ENCODE data around the gene DDX23. TPM values are rescaled to one million over a fixed set of nuclear protein-coding genes. Genes with fewer than 3 reads are reported as not detected.
"Not testable (repeated sequence)": the region's sequence is repeated elsewhere in the genome, so short reads cannot be mapped to it uniquely, and the experiment has no call there.

DDX23 gene
- total RNA-seq = 48.8 TPM

DNA sequence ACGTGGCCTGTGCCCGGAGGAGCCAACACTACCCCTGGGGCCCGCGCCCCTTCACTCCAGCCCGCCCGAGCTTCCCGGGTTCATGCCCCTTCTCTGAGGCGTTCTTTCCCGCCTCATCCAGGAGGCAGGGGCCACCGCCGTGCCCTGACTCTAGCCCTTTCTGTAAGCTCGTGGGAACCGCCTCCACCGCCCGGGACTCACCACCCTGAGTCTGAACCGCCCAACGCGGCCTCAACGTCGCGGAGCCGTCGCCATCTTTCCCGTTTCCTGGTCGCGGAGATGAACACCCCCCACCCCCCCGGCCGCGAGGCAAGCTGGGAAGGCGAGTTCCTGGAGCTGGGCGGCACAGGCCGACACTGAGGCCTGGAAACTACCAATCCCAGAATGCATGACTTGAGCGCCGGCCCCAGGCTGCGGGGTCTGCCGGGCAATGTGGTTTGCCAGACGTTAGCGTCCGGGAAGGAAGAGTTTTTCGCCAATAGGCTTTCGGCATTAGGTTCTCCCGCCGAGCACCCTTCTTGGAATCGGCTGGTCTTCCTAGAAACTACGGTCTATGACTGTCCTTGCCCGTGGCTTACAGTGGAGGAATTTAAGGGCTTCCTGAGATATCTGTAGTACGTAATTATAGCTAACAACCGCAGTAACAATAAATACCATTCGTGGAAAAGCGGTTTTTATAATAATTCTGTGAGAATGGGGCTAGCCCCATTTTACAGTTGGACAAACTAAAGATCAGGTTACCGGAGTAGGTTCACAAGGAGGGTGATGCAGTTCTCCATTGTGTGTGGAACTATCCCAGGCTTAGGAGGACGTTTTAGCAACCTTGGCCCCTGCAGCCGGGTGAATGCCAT lies at the start of gene DDX23:
DDX23 (minus strand) TSS at position 281 of the 851 bp plus-strand sequence. CDS start 6,381 bp downstream, outside the sequence.
- DNase-seq = peak; percentile 96

DNA sequence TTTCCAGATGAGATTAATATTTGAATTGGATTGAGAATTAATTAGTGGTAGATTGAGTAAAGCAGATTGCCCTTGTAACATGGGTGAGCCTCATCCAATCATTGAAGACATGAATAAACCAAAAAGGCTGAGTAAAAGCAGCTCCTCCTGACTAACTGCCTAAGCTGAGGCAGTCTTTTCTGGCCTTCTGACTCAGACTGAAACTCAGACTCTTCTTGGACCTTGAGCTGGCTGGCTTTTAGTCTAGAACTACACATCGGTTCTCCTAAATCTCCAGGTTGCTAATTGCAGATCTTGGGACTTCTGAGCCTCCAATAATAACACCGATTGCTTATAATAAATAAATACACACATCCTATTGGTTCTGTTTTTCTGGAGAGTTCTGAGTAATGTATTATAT lies 49.3 kb upstream of the DDX23 start:
- no peak for DNase-seq

DNA sequence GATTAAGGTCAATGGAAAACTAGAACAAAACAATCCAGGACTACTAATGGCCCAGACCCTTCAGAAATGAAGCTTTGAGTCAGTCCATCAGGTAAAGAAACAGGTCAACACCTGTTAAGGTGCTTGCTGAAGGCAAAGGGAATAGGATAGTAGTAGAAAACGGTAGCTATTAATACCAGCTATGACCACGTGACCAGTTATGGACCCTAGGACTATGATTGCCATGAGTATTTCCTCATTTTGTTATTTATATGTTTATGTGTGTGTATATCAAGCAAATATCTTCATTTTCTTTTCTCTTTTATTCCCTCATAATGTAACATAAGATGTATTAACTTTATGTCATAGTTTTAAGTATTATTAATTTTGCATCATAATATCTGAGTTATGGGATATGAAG lies 47.7 kb upstream of the DDX23 start:
- no peak for DNase-seq

DNA sequence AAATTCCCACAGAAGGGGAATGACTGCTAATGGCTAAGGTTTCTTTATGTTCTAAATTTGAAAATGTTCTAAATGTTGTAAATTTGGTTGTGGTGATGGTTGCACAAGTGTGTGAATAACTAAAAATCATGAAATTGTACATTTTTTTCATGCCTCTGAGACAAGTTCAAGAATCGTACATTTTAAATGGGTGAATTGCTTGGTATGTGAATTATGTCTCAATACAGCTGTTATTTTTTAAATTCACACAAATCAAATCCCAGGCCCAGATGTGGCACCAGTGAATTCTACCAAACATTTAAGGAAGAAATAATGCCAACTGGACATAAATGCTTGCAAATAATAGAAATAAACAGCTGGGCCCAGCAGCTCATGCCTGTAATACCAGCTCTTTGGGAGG lies 42.3 kb upstream of the DDX23 start:
- DNase-seq = no peak

DNA sequence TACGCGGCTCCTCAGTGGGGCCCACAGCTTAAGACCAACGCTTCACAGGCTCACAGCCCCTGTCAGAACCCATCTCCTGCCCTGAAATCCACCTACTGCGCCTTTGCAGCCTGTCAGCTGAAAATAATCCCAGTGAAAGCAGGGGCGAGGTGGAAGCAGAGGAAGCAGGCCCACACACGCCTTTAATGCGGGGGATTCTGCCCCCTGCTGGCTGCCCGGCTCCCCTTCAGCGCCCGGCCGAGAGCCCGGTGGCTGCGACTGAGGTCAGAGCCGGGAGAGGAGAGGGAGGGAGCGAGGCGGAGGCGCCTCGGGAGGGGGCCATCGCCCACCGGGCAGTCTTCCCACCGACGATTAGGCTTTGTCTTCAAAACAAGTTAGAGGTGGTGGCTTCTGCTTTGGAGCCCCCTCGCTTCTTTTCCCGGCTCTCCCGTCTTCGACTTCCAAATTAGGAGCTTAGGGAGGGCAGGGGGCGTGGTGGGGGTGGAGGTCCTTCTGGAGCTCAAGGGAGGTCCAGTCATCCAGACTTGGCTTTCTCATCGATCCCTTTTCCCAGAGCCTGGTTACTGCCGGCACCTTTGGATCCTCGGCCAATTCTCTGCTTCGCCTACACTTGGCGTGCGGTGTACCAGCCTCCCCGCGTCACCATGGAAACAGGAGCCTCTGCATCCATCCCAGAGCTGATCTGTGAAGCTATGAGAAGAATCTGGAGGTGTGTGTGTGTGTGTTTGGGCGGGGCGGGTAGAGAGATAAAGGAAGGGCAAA lies 38.9 kb upstream of the DDX23 start:
- DNase-seq = peak; percentile 85

DNA sequence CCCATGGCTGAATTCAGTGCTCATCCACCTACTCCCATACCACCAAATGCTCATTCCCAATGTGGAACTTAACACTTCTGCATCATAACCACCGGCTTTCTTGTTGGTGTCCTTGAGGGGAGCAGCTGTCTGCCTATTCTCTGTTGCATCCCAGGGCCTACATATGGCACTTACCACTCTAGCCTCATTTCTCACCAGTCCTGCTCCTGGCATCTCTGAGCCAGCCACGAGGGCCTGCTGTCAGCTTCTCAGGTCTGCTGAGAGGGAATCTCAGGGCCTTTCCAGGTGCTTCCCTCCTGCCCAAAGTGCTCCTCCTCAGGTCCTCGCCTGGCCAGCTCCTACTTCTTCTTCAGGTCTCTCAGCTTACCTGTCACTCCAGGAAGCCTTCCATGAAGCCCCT lies 37.7 kb upstream of the DDX23 start:
- peak; percentile 47 for DNase-seq

DNA sequence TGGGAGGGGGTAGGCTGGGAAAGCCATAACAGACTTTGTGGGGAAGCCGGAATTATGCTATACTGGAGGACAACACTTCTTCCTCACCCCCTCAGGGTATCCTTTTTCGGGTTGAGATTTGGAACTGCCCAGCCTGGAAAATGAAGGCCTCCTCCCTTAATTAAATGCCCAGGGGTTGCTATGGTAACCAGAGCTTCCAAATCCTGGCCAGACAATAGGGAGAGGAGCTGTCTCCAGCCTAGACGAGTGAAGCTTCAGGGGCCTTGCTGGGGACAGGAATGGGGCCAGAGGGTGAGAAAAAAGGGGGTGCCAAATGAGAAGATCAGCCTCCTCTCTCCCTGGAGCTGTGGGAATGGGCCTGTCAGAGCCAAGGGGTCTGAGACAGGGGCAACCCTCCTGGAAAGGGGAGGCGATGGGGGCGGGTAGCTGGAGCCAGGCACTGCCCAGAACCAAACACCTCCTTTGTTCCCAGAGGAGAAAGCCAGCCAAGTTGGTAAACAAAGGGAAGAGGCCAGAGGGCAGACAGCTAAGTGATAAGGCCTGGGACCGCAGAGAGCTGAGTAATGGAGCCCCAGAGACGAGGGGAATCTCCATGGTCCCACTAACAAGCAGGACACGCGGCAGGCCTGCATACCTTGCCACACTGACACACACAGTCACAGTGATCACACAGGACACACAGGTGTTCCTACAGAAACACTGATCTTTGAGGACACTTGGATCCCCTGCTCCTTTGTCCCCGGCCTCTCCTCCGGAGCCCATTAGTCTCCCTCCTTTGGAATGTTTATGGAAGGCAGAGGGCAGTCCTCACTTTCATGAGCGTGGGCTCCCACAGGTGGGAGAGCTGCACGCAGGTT lies 31.6 kb upstream of the DDX23 start:
- DNase-seq = peak; percentile 37

DNA sequence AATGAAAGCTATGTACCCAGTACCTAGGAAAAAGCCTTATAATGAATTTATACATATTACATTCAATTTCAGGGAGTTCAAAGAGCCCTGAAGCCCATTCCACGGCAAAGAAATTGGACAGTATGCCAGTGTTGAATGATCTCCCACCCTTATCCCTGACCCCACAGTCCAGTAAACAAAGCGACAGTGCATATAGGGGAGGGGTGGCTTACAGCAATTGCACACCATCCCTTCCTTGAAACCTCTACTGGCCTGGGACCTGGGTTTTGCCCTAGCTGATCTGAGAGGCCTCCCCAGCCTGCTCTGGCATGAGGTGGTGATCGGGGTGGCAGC lies 31.0 kb upstream of the DDX23 start:
- DNase-seq = no peak

DNA sequence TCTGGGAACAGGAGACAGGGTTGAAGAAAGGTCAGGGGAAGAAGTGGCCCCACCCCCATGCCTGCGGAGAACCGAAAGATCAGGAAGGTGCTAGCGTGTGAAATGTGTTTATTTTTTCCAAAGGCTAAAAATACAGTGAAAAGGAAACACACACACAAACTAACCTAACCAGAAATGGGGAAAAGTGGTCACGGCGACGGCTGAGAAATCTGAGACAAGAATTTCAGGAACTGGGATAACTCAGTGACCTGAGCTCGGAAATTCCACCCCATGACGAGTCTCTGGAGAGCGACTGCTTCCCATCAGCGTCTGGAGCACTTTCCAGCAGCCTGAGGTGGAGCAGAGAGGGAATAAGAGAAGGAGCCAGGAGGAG lies 30.3 kb upstream of the DDX23 start:
- DNase-seq = no peak

DNA sequence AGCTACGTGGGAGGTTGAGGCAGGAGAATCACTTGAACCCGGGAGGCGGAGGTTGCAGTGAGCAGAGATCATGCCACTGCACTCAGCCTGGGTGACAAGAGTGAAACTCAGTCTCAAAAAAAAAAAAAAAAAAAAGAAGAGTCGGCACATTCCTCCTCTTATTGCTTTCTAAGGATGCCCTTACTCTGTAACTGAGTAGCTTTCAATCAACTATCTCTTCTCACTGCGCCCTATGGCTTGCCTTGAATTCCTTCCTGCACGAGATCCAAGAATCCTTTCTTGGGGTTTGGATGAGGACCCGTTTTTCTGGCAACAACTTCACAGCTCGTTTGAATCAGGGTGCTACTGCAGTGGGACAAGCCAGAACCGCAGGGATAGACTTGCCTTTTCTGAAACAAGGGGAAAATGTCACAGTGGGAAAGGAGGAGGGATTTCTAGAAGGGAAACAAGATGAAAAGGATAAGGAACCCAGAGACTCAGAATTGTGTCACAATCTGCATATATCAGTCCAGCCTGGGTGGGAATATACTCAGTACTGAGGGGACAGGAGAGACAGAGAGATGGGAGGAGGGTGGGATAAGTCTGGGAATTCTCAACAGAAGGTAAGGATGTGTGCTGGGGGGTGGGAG lies 29.8 kb upstream of the DDX23 start:
- no peak for DNase-seq

DNA sequence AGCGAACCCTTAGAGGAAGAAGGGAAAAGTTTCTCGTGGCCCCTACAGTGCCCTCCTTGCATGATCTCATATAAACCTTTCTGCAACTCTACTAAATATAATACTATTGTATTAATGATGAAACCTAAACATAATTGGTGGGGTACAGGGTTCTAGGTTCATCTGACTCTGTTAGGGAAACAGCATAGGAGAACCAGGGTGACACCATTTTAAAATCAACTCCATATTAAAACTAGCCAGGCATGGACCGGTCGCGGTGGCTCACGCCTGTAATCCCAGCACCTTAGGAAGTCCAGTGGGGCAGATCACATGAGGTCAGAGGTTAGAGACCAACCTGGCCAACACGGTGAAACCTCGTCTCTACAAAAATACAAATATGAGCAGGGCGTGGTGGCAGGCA lies 28.7 kb upstream of the DDX23 start:
- no peak for DNase-seq

DNA sequence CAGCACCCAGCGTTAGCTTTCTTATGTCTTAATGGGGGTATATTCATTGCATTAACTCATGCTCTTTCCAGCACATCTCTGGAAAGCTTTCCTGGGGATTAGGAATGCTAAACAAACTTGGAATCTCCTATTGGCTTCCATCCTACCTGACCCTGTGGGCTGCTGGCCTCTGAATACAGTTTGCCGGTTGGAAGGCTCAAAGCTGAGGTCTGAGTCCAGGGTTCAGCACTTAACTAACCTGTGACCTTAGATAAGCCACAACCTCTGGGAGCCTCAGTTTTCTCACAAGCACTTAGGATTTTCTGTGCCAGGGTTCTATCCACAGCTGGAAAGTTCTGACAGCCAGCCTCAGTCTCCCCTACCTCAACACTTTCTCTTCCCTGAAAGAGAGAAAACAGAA lies 26.6 kb upstream of the DDX23 start:
- DNase-seq = no peak

DNA sequence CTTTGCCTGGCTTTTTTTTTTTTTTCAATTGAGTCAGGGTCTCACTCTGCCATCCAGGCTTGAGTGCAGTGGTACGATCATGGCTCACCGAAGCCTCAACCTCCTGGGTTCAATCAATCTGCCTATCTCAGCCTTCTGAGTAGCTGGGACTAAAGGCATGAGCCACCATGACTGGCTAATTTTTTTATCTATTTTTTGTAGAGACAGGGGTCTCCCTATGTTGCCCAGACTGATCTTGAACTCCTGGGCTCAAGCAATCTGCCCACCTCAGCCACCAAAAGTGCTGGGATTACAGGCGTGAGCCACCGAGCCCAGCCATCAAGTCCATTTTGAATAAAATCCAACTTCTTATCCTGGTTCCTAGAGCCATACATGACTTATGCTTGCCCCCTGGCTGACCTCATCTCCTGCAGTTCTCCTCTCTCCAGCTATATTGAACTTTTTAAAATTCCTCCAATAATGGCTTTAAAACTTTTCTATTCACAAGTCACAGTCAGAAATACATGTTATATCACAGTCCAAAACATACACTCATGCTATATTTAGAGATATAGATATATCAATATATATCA lies 24.1 kb upstream of the DDX23 start:
- DNase-seq = no peak

DNA sequence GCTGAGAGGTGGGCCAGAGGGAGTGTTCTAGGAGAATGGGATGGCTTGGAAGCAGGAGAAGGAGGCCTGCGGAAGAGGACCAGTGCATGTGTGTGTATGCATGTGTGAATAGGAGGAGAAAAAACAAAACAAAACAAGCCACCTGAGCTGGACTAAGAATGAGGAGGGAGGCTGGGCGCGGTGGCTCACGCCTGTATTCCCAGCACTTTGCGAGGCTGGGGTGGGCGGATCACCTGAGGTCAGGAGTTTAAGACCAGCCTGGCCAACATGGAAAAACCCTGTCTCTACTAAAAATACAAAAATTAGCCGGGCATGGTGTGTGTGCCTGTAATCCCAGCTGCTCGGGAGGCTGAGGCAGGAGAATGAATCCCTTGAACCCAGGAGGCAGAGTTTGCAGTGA lies 21.6 kb upstream of the DDX23 start:
- DNase-seq = not testable (repeated sequence)

DNA sequence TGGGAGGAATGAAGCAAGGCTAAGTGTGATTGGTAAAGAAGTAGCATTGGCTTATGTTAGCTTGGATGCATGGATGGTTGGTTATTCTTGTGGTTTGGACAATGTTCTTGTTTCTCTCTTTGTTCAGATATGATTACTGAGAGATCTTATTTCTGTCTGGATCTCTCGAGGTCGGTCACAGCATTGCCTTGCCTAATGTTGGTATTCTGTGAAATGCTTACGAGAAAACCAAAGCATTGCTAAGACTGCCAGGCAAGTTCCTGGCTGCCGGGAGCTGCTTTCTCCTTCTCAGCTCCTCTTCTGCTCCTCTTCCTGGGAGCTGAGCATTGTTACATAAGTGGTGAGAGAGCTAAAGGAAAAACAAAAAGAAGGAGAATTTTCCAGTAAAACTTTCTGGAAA lies 21.1 kb upstream of the DDX23 start:
- no peak for DNase-seq

DNA sequence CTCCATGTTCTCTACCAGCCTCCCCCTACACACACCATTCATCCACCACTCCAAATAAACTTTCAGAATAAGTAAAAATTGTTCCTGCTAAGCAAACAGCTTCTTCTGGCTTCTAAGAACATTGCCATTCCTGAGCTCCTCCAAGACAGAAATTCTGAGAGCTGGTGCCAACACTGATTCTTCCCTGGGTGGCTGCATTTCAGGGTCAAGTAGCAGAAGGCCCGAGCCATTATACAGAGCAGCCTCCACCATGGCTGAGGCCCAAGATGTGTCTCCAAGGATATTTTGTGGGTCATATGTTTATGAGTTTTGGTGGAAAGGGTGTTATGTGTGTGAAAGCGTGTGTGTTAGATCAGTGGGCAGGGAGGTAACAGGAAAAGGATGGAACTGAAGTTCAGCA lies 17.2 kb upstream of the DDX23 start:
- DNase-seq = no peak

DNA sequence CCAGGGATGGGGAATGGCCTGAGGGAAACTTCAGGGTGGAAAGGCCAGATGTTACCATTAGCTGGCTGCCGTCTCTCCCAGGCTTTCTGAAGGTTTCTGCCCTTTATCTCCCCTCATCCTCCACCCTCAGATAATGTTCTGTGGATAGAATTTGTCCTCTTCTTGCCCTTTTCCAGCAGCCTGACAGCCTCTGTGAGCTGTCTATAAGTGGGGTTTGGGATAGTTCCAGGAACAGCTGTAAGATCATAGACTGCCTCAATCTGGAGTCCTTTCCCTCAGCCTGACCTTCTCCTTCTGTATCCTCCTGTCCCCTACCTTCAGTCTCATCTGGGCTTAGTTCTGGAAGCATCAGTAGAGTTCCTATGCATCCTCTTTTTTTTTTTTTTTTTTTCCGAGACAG lies 16.5 kb upstream of the DDX23 start:
- DNase-seq = no peak

DNA sequence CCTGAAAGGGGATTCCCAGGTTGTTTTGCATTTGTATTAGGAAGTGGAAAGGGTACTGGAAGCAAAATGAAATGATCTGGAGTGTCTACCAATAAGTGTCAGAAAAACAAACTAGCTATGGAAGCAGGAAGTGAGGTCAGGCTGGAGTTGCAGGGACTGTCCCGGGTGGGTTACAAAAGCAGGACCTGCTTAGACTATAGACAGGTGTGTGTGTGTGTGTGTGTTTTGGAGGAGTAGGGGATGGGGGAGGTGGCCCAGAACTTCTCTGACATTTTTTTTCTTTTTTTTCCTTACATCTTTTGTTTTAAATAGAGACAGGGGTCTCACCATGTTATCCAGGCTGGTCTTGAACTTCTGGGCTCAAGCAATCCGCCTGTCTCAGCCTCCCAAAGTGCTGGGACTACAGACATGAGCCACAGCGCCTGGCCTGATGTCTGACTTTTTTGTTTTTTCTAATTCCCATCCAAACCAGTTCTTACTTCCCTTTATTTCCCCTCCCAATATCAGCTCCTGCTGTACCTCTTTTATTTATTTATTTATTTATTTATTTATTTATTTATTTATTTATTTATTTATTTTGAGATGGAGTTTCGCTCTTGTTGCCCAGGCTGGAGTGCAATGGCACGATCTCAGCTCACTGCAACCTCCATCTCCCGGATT lies 14.2 kb upstream of the DDX23 start:
- DNase-seq = no peak

DNA sequence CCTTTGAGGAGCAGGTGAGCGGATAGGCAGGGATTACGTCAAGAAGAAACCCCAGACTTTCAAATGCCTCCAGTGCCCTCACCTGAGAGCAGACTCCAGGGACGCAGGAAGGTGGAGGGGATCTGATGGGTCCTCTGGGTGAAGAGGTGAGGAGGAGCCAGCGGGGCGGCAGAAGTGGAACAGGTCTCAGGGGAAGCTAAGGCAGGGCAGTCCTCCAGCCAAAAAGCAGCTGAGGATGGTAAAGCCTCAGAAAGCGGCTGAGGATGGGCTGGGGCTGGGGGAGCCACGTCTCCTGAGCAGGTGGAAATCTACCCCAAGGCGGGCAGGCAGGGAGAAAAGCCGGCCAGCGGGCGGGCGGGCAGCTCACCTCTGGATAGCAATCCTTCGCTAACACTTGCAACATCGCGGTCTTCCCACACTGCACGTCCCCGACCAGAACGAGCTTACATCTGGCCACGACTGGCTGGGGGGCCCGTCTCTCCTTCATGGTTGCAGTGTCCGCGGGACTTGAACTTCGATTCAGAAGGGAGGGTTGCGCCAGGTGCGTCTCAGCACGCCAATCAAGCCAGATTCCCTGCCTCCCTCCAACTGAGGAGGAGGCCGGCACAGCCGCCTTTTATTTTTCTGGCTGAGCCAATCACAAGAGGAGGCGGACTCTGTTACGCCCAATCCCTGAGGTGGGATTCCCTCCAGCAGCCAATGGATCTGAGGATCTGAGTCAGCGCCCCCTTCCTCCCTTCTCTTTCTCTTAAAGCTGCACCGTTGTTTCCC lies 13.5 kb upstream of the DDX23 start, which contains the start of gene RND1:
RND1 (minus strand) TSS at position 590 of the 771 bp plus-strand sequence; CDS start at position 487, 103 bp downstream.
- peak; percentile 90 for DNase-seq

DNA sequence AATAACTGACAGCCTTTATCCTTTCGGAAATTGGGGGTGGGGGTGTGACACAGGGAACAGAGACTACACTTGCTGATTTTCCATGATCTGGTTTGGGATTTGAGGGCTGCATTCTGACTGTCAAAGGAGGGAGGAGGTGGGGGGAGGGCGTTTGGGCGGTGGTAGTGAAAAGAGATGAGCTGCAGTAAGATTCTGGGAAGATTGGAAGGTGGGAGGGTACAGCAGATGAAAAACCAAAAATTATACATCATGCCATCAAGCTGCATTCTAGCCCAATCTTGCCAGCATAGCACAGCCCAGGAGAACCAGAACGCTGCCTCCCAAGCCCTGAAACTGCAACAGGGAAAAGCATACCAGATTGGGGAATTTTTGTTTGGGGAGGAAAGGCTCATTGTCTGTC lies 11.3 kb upstream of the DDX23 start:
- no peak for DNase-seq

DNA sequence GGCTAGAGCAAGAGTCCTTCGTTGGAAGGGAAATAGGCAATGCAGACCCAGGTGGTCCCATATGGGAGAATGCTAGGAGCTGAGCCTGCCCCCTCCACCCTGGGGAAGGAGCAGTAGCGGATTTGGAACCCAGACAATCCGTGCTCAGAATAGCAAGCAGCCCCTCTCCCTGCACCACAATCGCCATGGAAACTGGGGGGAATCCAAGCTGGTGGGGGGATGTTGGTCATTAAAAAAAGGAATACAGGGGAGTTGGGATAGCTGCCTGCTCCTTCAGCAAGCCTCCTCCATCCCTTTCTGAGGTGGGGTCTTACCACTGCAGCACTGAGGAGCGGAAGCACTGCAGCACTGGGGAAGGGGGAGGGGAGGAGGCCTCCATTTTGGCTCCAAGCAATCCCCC lies 10.8 kb upstream of the DDX23 start:
- no peak for DNase-seq
